GM18909 (cell line): ENCODE data around the gene CCT5.

ENCODE experiments used
- ATAC-seq: cut with Tn5 transposase; IDR thresholded peaks from one replicate; pipeline ENCODE4 v1.9.1; 2021; ENCODE audit warnings: mild to moderate bottlenecking; ENCODE audit not compliant: unreplicated experiment, poor library complexity

The CCT5 gene

GRCh38 chr5:10249948-10250805 is at the start of gene CCT5:
Gene CCT5, plus strand, starts transcription at chr5:10250280. Its CDS starts 61 bp downstream, at chr5:10250341.
- peak; percentile 81 for ATAC-seq

- no peak for ATAC-seq
These were observed 48.7 kb upstream of the CCT5 start for GRCh38 chr5:10201223-10201868.

- ATAC-seq, result no peak
These were observed 47.8 kb upstream of the CCT5 start for GRCh38 chr5:10202089-10202910.

- no peak for ATAC-seq
These were observed 41.1 kb upstream of the CCT5 start for GRCh38 chr5:10209004-10209403.

- no peak for ATAC-seq
These were observed 36.8 kb upstream of the CCT5 start for GRCh38 chr5:10213316-10213715.

- no peak for ATAC-seq
These were observed 36.0 kb upstream of the CCT5 start for GRCh38 chr5:10214041-10214440.

- ATAC-seq, result no peak
These were observed 34.7 kb upstream of the CCT5 start for GRCh38 chr5:10215366-10215765.

GRCh38 chr5:10216107-10216506 is 34.0 kb upstream of the CCT5 start:
- ATAC-seq, result no peak

GRCh38 chr5:10218658-10219057 is 31.4 kb upstream of the CCT5 start:
- no peak for ATAC-seq

- ATAC-seq, result no peak
These were observed 31.0 kb upstream of the CCT5 start for GRCh38 chr5:10219068-10219467.

- no peak for ATAC-seq
These were observed 29.8 kb upstream of the CCT5 start for GRCh38 chr5:10220248-10220647.

GRCh38 chr5:10222326-10222725 is 27.8 kb upstream of the CCT5 start:
- ATAC-seq, result no peak

GRCh38 chr5:10227379-10227778 is 22.7 kb upstream of the CCT5 start:
- no peak for ATAC-seq

- no peak for ATAC-seq
These were observed 21.8 kb upstream of the CCT5 start for GRCh38 chr5:10228288-10228687.

GRCh38 chr5:10229306-10230048 is 20.6 kb upstream of the CCT5 start:
- ATAC-seq, result no peak

- ATAC-seq, result no peak
These were observed 17.7 kb upstream of the CCT5 start for GRCh38 chr5:10232386-10232785.

GRCh38 chr5:10233011-10233410 is 17.1 kb upstream of the CCT5 start:
- ATAC-seq, result no peak

GRCh38 chr5:10233505-10233904 is 16.6 kb upstream of the CCT5 start:
- ATAC-seq, result no peak

GRCh38 chr5:10235350-10235749 is 14.7 kb upstream of the CCT5 start:
- ATAC-seq, result no peak

GRCh38 chr5:10243660-10244240 is 6.3 kb upstream of the CCT5 start:
- peak; percentile 67 for ATAC-seq
